Peyer's patch (tissue), 4 donors: ENCODE data around the gene DFFB.

Experiments
- POLR2A ChIP-seq, 2 donors: fragments of 450-650 bp; IDR thresholded peaks; one replicate each; pipeline ENCODE4 v1.5.1; 2017; ENCODE audit warnings: antibody characterized with exemption in 2 of 2, mild to moderate bottlenecking in 2 of 2, moderate library complexity in 2 of 2
- TF ChIP-seq, protein P1 (sequence below), 6 experiments: fragments of 450-650 bp in 4 of 6; fragments of 200-600 bp in 2 of 6; sonication (generic) in 1 of 6; IDR thresholded peaks; one replicate each; pipeline ENCODE4 v1.5.1; 2017 to 2019; ENCODE audit warnings: antibody characterized with exemption in 6 of 6, mild to moderate bottlenecking in 3 of 6, moderate library complexity in 1 of 6

DNA sequence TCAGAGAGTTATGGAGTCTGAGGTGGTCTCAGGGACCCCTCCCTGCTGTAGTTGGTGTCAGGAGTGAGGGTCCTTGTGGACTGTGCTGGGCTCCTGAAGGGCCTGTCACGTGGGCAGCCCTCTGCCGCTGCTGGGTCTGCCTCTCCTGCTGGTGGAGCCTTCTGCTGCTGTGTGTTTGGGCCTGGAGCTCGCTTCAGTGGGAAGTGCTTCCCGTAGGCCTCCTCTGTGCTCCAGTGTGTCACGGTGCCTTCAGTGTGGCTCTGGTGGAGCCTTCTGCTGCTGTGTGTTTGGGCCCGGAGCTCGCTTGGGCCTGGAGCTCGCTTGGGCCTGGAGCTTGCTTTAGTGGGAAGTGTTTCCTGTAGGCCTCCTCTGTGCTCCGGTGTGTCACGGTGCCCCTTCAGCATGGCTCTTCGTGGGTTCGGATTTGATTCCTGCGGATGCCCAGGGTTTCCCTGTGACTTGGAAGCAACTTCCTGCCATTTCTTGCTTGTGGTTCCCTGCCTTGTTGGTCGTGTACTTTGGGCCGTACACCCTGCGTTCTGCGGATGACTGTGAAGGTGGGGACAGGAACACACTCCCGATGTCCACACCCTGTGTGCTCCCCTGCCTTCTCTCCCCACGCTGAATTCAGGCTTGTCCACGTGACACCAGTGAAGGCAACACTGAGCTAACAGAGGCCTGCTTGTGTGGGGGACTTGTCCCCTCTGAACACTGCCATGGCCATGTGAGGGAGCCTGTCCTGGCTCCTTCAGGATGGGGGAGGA is 23.3 kb downstream of the DFFB start:
- TF ChIP-seq, protein P1, sequence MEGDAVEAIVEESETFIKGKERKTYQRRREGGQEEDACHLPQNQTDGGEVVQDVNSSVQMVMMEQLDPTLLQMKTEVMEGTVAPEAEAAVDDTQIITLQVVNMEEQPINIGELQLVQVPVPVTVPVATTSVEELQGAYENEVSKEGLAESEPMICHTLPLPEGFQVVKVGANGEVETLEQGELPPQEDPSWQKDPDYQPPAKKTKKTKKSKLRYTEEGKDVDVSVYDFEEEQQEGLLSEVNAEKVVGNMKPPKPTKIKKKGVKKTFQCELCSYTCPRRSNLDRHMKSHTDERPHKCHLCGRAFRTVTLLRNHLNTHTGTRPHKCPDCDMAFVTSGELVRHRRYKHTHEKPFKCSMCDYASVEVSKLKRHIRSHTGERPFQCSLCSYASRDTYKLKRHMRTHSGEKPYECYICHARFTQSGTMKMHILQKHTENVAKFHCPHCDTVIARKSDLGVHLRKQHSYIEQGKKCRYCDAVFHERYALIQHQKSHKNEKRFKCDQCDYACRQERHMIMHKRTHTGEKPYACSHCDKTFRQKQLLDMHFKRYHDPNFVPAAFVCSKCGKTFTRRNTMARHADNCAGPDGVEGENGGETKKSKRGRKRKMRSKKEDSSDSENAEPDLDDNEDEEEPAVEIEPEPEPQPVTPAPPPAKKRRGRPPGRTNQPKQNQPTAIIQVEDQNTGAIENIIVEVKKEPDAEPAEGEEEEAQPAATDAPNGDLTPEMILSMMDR (IDR thresholded peaks at IDR 0.05): no peak
- TF ChIP-seq POLR2A (IDR thresholded peaks at IDR 0.05): no peak
